ENCODE results near the gene TEF. TPM values are rescaled to one million over a fixed set of nuclear protein-coding genes. Genes with fewer than 3 reads are reported as not detected.
A peak's percentile ranks its signal among the peaks of the same experiment; 100 is the strongest.

The TEF gene
- total and polyA plus RNA-seq, 9 donors, result 8.6 to 13.7 (median 10.4) TPM

- under 1% methylated on average over 68 of the region's 85 CpGs for WGBS (ENCODE audit: insufficient coverage)
Measured at GRCh38 chr22:41446639-41447434, 65.1 kb downstream of the TEF start, which contains the start of gene TOB2. TSS of gene TOB2 (minus strand) at chr22:41446801. CDS start at chr22:41437345, 9,456 bp downstream.

GRCh38 chr22:41447435-41448188 is 65.9 kb downstream of the TEF start:
- H3K36me3 ChIP-seq (ENCODE audit: control insufficient read depth, insufficient read depth, low read length), result peaks cover 15% of the 10 kb centered on the region
- peak overlapping the region; percentile 99 for H3K27ac ChIP-seq (ENCODE audit: low read length)
- WGBS (ENCODE audit: insufficient coverage), result under 1% methylated on average over 54 of the region's 63 CpGs
- H3K27me3 ChIP-seq (ENCODE audit: control insufficient read depth, insufficient read depth, low read length), result no peaks in the 10 kb centered on the region
- H3K4me1 ChIP-seq (ENCODE audit: control insufficient read depth, insufficient read depth, low read length), result peaks cover 22% of the 10 kb centered on the region
- H3K4me3 ChIP-seq (ENCODE audit: low read length), result peak overlapping the region; percentile 98
- peak; percentile 96 for DNase-seq
- H3K9me3 ChIP-seq (replicated peaks; ENCODE audit: control insufficient read depth, low read depth, low read length), result no peaks in the 10 kb centered on the region

More at GRCh38 chr22:41446639-41447434, 65.1 kb downstream of the TEF start, which contains the start of gene TOB2:
- Histone ChIP-seq H3K9me3 (replicated peaks; ENCODE audit: control insufficient read depth, low read depth, low read length) (no peaks in the 10 kb centered on the region), H3K4me3 (ENCODE audit: low read length) (peak within 1 kb of the TSS; percentile 98), H3K4me1 (ENCODE audit: control insufficient read depth, insufficient read depth, low read length) (peaks cover 27% of the 10 kb centered on the region), H3K27ac (ENCODE audit: low read length) (peak within 1 kb of the TSS; percentile 99), H3K36me3 (ENCODE audit: control insufficient read depth, insufficient read depth, low read length) (peaks cover 17% of the 10 kb centered on the region), H3K27me3 (ENCODE audit: control insufficient read depth, insufficient read depth, low read length) (no peaks in the 10 kb centered on the region)
- DNase-seq, result peak; percentile 98

- Histone ChIP-seq H3K4me1 (ENCODE audit: control insufficient read depth, insufficient read depth, low read length) (peaks cover 16% of the 10 kb centered on the region), H3K27me3 (ENCODE audit: control insufficient read depth, insufficient read depth, low read length) (no peaks in the 10 kb centered on the region), H3K4me3 (ENCODE audit: low read length) (peak overlapping the region; percentile 98), H3K9me3 (replicated peaks; ENCODE audit: control insufficient read depth, low read depth, low read length) (no peaks in the 10 kb centered on the region), H3K36me3 (ENCODE audit: control insufficient read depth, insufficient read depth, low read length) (peaks cover 8% of the 10 kb centered on the region), H3K27ac (ENCODE audit: low read length) (peak overlapping the region; percentile 99)
- peak; percentile 100 for DNase-seq
- 0% methylated on average over 23 of the region's 28 CpGs for WGBS (ENCODE audit: insufficient coverage)
Measured at GRCh38 chr22:41448189-41448808, 66.6 kb downstream of the TEF start.

Other genes with a start within 250 kb of the TEF start
- 13.0 TPM for gene L3MBTL2, start 176.6 kb upstream of the TEF start, total RNA-seq
- 10 to 100 TPM; 13.6 to 19.4 (median 15.5) TPM for gene L3MBTL2, start 176.6 kb upstream of the TEF start, polyA plus RNA-seq (ENCODE audit: insufficient read depth in 1 of 8, insufficient read length in 8 of 8, low replicate concordance in 1 of 8)
- gene CHADL, start 141.0 kb upstream of the TEF start, total RNA-seq, result 4.7 TPM
- 1 to 10 TPM; 2.8 to 5.4 (median 4.5) TPM for gene CHADL, start 141.0 kb upstream of the TEF start, polyA plus RNA-seq (ENCODE audit: insufficient read depth in 1 of 8, insufficient read length in 8 of 8, low replicate concordance in 1 of 8)
- gene RANGAP1, start 95.8 kb upstream of the TEF start, total RNA-seq, result 12.7 TPM
- 10 to 100 TPM; 27.4 to 39.4 (median 32.3) TPM for gene RANGAP1, start 95.8 kb upstream of the TEF start, polyA plus RNA-seq (ENCODE audit: insufficient read depth in 1 of 8, insufficient read length in 8 of 8, low replicate concordance in 1 of 8)
- gene ZC3H7B, start 80.4 kb upstream of the TEF start, total RNA-seq, result 25.6 TPM
- gene ZC3H7B, start 80.4 kb upstream of the TEF start, polyA plus RNA-seq (ENCODE audit: insufficient read depth in 1 of 8, insufficient read length in 8 of 8, low replicate concordance in 1 of 8), result 10 to 100 TPM; 32.7 to 55.0 (median 42.6) TPM
- gene TOB2, start 64.9 kb downstream of the TEF start, total RNA-seq, result 23.1 TPM
- gene TOB2, start 64.9 kb downstream of the TEF start, polyA plus RNA-seq (ENCODE audit: insufficient read depth in 1 of 8, insufficient read length in 8 of 8, low replicate concordance in 1 of 8), result 10 to 100 TPM; 33.8 to 45.5 (median 39.6) TPM
- gene PHF5A, start 86.8 kb downstream of the TEF start, total RNA-seq, result 43.0 TPM
- gene PHF5A, start 86.8 kb downstream of the TEF start, polyA plus RNA-seq (ENCODE audit: insufficient read depth in 1 of 8, insufficient read length in 8 of 8, low replicate concordance in 1 of 8), result 10 to 100 TPM; 38.6 to 56.2 (median 43.3) TPM
- 64.6 TPM for gene ACO2, start 87.2 kb downstream of the TEF start, total RNA-seq
- 100 to 1,000 TPM in 6 of 8 donors, 10 to 100 TPM in 2; 81.8 to 117 (median 105) TPM for gene ACO2, start 87.2 kb downstream of the TEF start, polyA plus RNA-seq (ENCODE audit: insufficient read depth in 1 of 8, insufficient read length in 8 of 8, low replicate concordance in 1 of 8)
- gene POLR3H, start 162.5 kb downstream of the TEF start, total RNA-seq, result 13.2 TPM
- gene POLR3H, start 162.5 kb downstream of the TEF start, polyA plus RNA-seq (ENCODE audit: insufficient read depth in 1 of 8, insufficient read length in 8 of 8, low replicate concordance in 1 of 8), result 10 to 100 TPM; 17.3 to 24.8 (median 23.0) TPM
- gene CSDC2, start 179.1 kb downstream of the TEF start, total RNA-seq, result 1.6 TPM
- 1 to 10 TPM; 5.8 to 9.3 (median 7.3) TPM for gene CSDC2, start 179.1 kb downstream of the TEF start, polyA plus RNA-seq (ENCODE audit: insufficient read depth in 1 of 8, insufficient read length in 8 of 8, low replicate concordance in 1 of 8)
- gene PMM1, start 207.9 kb downstream of the TEF start, total RNA-seq, result 9.7 TPM
- gene PMM1, start 207.9 kb downstream of the TEF start, polyA plus RNA-seq (ENCODE audit: insufficient read depth in 1 of 8, insufficient read length in 8 of 8, low replicate concordance in 1 of 8), result 10 to 100 TPM; 22.9 to 34.2 (median 27.7) TPM
- 12.8 TPM for gene DESI1, start 239.1 kb downstream of the TEF start, total RNA-seq
- gene DESI1, start 239.1 kb downstream of the TEF start, polyA plus RNA-seq (ENCODE audit: insufficient read depth in 1 of 8, insufficient read length in 8 of 8, low replicate concordance in 1 of 8), result 10 to 100 TPM; 18.1 to 22.1 (median 19.8) TPM
- gene XRCC6, start 239.4 kb downstream of the TEF start, total RNA-seq, result 205 TPM
- gene XRCC6, start 239.4 kb downstream of the TEF start, polyA plus RNA-seq (ENCODE audit: insufficient read depth in 1 of 8, insufficient read length in 8 of 8, low replicate concordance in 1 of 8), result 100 to 1,000 TPM; 212 to 289 (median 227) TPM

Measured in muscle of leg (tissue), 11 donors.